Smooth muscle cell (in vitro differentiated cells): ENCODE data around the gene NEK10. TPM values are rescaled to one million over a fixed set of nuclear protein-coding genes. Genes with fewer than 3 reads are reported as not detected.

Source experiments
- DNase-seq: peaks from one replicate; lab custom pipeline; 2025; ENCODE audit not compliant: unreplicated experiment; lab: John Stamatoyannopoulos, UW
- H2AFZ ChIP-seq: fragments of 200-600 bp; sonication (generic); 2 replicates; pipeline ENCODE4 v1.6.0; 2016; ENCODE audit warnings: antibody characterized with exemption, low read depth, mild to moderate bottlenecking
- H3F3A ChIP-seq: fragments of 200-600 bp; sonication (generic); 2 replicates; pipeline ENCODE4 v1.6.0; 2017; ENCODE audit warnings: antibody characterized with exemption, low read depth
- H3K27ac ChIP-seq: fragments of 200-600 bp; sonication (generic); 2 replicates; pipeline ENCODE4 v1.5.1; 2016; ENCODE audit warnings: low read depth, mild to moderate bottlenecking
- H3K27me3 ChIP-seq: fragments of 200-600 bp; sonication (generic); 2 replicates; pipeline ENCODE4 v1.6.1; 2016; ENCODE audit warnings: low read depth, mild to moderate bottlenecking
- H3K36me3 ChIP-seq: fragments of 200-600 bp; sonication (generic); 2 replicates; pipeline ENCODE4 v1.5.1; 2016; ENCODE audit warnings: low read depth
- H3K4me1 ChIP-seq: fragments of 200-600 bp; sonication (generic); 2 replicates; pipeline ENCODE4 v1.5.1; 2016; ENCODE audit warnings: low read depth
- H3K4me2 ChIP-seq: fragments of 200-600 bp; sonication (generic); 2 replicates; pipeline ENCODE4 v1.6.0; 2016; ENCODE audit warnings: mild to moderate bottlenecking
- H3K4me3 ChIP-seq: fragments of 200-600 bp; sonication (generic); 2 replicates; pipeline ENCODE4 v1.5.1; 2016; ENCODE audit warnings: mild to moderate bottlenecking
- H3K79me2 ChIP-seq: fragments of 200-600 bp; sonication (generic); 2 replicates; pipeline ENCODE4 v1.6.0; 2016; ENCODE audit warnings: low read depth, mild to moderate bottlenecking
- H3K9ac ChIP-seq: fragments of 200-600 bp; sonication (generic); 2 replicates; pipeline ENCODE4 v1.6.0; 2016; ENCODE audit warnings: low read depth
- H3K9me3 ChIP-seq: fragments of 200-600 bp; sonication (generic); replicated peaks from 2 replicates; pipeline ENCODE4 v1.5.1; 2016; ENCODE audit warnings: low read depth
- H4K20me1 ChIP-seq: fragments of 200-600 bp; sonication (generic); 2 replicates; pipeline ENCODE4 v1.6.0; 2016; ENCODE audit warnings: low read depth
- WGBS: methylation state at CpG from one replicate; pipeline ENCODE4 v1.1.7; 2016; ENCODE audit warnings: low lambda C conversion rate; 5-methylcytosine and 5-hydroxymethylcytosine counted together
- polyA plus RNA-seq: library from polyadenylated mRNA; unstranded; fragments of >200 nt; fragmentation: Nextera tagmentation; extraction: Ambion mirVana; gene quantifications from 2 replicates; pipeline ENCODE4 v1.2.1, GENCODE V29; 2016
- total RNA-seq: library from RNA; depleted of rRNA; stranded (reverse); fragments of >200 nt; gene quantifications from 2 replicates; pipeline ENCODE4 v1.2.3, GENCODE V29; 2014
- TF ChIP-seq, protein P1 (sequence below): fragments of 200-600 bp; sonication (generic); IDR thresholded peaks from 2 replicates; pipeline ENCODE4 v1.5.1; 2017; ENCODE audit warnings: borderline replicate concordance, mild to moderate bottlenecking, antibody characterized with exemption; ENCODE audit not compliant: insufficient read depth, poor library complexity, severe bottlenecking

NEK10 gene
- total and polyA plus RNA-seq, 2 experiments from 2014 or later = 2.7 TPM; not detected in 1

DNA sequence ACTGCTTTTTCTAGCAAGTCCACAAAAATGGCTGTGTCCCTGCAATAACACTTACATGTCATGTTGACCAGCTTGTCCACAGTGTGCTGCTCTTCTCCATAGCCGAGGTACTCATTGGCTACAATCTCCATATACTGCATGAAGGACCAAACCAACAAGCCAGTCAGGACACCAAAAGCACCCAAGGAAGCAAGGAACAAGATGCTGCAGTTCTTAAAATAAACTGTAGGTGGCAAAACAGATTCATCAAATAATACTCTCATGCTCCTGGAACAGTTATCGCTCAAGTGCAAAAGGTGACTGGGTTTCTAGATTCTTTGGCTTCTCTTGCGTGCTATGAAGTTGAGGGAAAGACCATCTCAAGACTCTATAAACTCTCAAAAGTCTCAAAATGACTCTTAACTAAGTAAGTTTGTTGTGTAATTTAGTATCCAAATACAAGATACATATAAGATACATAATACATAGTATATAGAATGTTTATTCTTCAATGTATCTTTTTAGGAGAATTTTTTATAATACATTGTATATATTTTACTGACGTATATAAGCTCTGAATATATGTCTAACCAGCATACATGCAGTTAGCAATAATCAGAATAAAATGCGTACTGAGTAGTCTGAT lies 57.0 kb downstream of the NEK10 start:
- no peaks in the 10 kb centered on the region for H3K9me3 ChIP-seq
- no peaks in the 10 kb centered on the region for H3K4me1 ChIP-seq
- WGBS = 52% methylated on average over 5 of the region's 5 CpGs
- H4K20me1 ChIP-seq = no peaks in the 10 kb centered on the region
- H3K27me3 ChIP-seq = no peaks in the 10 kb centered on the region
- TF ChIP-seq, protein P1, sequence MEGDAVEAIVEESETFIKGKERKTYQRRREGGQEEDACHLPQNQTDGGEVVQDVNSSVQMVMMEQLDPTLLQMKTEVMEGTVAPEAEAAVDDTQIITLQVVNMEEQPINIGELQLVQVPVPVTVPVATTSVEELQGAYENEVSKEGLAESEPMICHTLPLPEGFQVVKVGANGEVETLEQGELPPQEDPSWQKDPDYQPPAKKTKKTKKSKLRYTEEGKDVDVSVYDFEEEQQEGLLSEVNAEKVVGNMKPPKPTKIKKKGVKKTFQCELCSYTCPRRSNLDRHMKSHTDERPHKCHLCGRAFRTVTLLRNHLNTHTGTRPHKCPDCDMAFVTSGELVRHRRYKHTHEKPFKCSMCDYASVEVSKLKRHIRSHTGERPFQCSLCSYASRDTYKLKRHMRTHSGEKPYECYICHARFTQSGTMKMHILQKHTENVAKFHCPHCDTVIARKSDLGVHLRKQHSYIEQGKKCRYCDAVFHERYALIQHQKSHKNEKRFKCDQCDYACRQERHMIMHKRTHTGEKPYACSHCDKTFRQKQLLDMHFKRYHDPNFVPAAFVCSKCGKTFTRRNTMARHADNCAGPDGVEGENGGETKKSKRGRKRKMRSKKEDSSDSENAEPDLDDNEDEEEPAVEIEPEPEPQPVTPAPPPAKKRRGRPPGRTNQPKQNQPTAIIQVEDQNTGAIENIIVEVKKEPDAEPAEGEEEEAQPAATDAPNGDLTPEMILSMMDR = peak; percentile 54
- no peaks in the 10 kb centered on the region for H3K36me3 ChIP-seq
- peak overlapping the region; percentile 11 for H3K4me2 ChIP-seq
- H3K4me3 ChIP-seq = no peak overlapping the region
- H2AFZ ChIP-seq = no peak overlapping the region
- DNase-seq = no peak
- no peaks in the 10 kb centered on the region for H3K79me2 ChIP-seq
- peak overlapping the region; percentile 84 for H3K27ac ChIP-seq
- H3K9ac ChIP-seq = no peak overlapping the region
- no peaks in the 10 kb centered on the region for H3F3A ChIP-seq

DNA sequence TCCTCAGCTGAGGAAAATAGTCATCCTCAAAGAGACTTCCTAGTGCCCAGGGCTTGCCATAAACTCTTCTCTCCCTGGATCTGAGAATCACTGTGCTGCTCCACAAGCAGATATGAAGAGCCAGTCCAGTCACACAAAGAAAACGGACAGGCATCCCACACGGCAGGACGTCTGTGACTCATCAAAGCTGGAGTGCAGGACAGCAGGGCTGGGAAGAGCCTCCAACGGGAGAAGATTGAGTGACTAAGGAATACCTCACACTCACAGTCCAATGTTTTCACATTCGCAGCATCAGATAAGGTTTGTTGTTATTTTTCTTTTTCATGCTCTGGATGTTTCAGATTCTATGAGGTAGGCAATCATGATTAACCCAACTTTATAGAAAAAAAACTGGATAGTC lies 57.8 kb downstream of the NEK10 start:
- Histone ChIP-seq H3K9ac (no peak overlapping the region), H3K27ac (peak overlapping the region; percentile 84), H4K20me1 (no peaks in the 10 kb centered on the region), H3K4me3 (no peak overlapping the region), H3K27me3 (no peaks in the 10 kb centered on the region), H3K4me1 (no peaks in the 10 kb centered on the region), H3F3A (no peaks in the 10 kb centered on the region), H3K36me3 (no peaks in the 10 kb centered on the region), H3K9me3 (no peaks in the 10 kb centered on the region), H3K4me2 (peak overlapping the region; percentile 26), H3K79me2 (no peaks in the 10 kb centered on the region), H2AFZ (peak overlapping the region; percentile 67)
- DNase-seq = no peak
- TF ChIP-seq, protein P1 = no peak
- 2% methylated on average over 5 of the region's 5 CpGs for WGBS

DNA sequence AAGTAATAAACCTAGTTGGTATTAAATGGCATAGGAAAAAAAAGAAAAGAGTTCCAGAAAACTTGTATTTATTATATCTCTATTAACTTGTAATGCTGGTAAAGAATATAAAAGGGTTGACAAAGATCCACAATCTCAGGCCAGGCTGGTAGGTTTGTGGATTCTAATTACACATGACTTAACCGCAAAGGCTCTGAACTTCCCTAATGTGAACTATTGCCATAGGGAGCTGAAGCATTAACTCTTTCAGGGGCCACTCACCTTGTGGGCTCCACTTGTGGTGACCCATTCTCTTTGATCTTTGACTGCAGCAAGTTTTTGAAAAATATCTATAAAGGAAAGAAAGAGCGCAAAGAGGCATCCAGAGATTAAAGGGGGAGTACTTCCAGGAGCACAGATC lies 58.5 kb downstream of the NEK10 start:
- no peak for DNase-seq
- Histone ChIP-seq H3K4me2 (peak overlapping the region; percentile 26), H3K4me3 (no peak overlapping the region), H3K27me3 (no peaks in the 10 kb centered on the region), H3K4me1 (no peaks in the 10 kb centered on the region), H3K79me2 (no peaks in the 10 kb centered on the region), H4K20me1 (no peaks in the 10 kb centered on the region), H3K36me3 (no peaks in the 10 kb centered on the region), H3K27ac (peak overlapping the region; percentile 84), H3K9me3 (no peaks in the 10 kb centered on the region), H3F3A (no peaks in the 10 kb centered on the region), H3K9ac (no peak overlapping the region), H2AFZ (peak overlapping the region; percentile 26)
- TF ChIP-seq, protein P1 = no peak
- 60% methylated on average over 2 of the region's 2 CpGs for WGBS

DNA sequence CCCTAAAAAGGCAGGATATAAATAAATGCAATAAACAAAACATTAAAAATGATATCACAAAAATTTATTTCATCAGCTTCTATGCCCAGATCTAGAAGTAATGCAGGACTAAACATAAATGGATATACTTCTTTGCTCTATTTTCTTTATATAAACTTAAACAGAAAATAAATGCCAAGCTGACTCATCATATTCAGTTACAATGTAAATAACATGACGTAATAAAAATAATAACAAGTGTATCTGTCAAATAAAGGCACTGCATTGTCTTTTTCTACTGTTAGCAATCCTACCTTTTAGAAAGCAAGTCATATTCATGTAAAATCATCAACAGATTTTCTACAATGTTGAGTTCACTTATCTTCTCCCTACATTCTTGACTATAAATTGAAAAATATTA lies 61.6 kb downstream of the NEK10 start:
- DNase-seq = no peak
- TF ChIP-seq, protein P1 = no peak
- Histone ChIP-seq H3K4me3 (no peak overlapping the region), H4K20me1 (no peaks in the 10 kb centered on the region), H3K9me3 (no peaks in the 10 kb centered on the region), H3K79me2 (no peaks in the 10 kb centered on the region), H2AFZ (no peak overlapping the region), H3K27me3 (no peaks in the 10 kb centered on the region), H3K36me3 (no peaks in the 10 kb centered on the region), H3F3A (no peaks in the 10 kb centered on the region), H3K27ac (no peak overlapping the region), H3K4me2 (no peak overlapping the region), H3K9ac (no peak overlapping the region), H3K4me1 (no peaks in the 10 kb centered on the region)
- 92% methylated on average over 1 of the region's 1 CpG for WGBS
